GM12872 (cell line): ENCODE measurements around the gene PLEKHG4B.

Experiments used
- TF ChIP-seq, protein P1 (sequence below): IDR thresholded peaks from 3 replicates; pipeline ENCODE4 v1.5.1; 2011; ENCODE audit warnings: low read depth, mild to moderate bottlenecking, low read length, moderate library complexity; ENCODE audit not compliant: insufficient read depth

Gene PLEKHG4B

DNA sequence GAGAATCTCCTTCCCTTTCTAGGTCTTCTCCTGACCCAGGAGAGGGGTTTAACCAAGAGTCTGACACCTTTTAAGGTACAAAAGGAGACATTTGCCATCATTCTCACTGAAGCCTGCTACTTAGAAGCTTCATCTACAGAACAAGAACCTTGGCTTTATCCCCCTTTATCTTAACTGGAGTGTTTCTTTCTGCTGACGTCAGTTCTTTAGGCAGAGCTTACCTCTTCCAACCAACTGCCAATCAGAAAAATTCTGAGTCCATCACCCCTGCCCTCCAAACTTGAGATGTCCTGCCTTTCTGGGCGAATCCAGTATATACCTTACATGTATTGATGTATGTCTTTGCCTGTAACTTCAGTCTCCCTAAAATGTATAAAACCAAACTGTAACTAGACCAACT lies 37.2 kb downstream of the PLEKHG4B start:
- TF ChIP-seq, protein P1, sequence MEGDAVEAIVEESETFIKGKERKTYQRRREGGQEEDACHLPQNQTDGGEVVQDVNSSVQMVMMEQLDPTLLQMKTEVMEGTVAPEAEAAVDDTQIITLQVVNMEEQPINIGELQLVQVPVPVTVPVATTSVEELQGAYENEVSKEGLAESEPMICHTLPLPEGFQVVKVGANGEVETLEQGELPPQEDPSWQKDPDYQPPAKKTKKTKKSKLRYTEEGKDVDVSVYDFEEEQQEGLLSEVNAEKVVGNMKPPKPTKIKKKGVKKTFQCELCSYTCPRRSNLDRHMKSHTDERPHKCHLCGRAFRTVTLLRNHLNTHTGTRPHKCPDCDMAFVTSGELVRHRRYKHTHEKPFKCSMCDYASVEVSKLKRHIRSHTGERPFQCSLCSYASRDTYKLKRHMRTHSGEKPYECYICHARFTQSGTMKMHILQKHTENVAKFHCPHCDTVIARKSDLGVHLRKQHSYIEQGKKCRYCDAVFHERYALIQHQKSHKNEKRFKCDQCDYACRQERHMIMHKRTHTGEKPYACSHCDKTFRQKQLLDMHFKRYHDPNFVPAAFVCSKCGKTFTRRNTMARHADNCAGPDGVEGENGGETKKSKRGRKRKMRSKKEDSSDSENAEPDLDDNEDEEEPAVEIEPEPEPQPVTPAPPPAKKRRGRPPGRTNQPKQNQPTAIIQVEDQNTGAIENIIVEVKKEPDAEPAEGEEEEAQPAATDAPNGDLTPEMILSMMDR = no peak

DNA sequence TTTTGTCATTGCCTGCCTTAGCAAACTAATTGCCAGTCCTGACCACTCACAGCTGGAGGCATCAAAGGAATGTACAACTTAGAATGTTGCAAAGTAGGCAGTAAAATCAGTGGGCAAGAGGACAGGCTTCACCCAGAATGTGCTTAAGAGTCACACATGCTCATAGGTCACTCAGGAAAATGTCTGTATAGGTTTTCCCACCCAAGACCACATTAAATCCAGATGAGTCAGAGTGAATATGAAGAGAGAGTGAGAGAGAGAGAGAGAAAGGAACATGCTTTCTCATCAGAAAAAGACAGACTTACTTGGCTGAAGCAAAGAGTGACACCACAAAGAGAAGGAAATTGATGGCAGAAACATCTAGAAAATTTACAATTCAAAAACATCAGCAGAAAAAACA lies 37.9 kb downstream of the PLEKHG4B start:
- TF ChIP-seq, protein P1 = no peak

DNA sequence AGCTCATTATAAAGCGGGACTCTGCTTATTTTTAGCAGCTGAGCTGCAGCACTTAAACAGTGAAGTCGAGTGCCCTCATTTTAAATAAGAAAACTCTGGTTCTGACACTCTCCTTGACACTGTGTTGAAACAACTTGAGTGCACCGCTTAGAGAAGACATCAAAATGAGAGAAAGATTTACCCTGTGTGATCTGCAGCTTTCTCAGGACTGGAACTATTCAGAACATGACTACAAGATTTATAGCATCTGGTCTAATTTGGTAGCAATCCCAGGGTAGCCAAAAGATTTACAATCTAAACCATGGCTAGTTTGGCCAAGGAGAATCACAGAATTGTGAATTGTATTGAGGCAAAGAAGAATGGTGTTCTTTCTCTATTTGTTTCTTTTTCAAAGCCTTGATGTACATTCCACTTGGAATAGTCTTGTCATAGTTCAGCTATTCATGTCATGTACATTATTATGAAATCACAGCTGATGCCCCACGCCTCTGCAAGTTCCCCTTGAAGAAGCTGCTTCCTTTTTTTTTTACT lies 38.7 kb downstream of the PLEKHG4B start:
- TF ChIP-seq, protein P1 = no peak

DNA sequence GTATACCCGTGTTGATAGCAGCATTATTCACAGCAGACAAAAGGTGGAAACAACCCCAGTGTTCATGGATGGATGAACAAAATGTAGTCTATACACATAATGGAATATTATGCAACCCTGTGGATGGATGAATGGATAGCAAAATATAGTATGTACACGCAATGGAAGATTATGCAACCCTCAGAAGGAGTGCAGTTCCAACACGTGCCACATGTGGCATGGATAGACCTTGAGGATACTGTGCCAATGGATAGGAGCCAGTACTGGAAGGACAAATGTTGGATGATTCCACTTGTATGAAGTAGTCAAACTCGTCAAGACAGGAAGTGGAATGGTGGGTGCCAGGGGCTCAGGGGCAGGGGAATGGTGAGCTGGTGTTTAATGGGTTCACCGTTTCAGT lies 44.9 kb downstream of the PLEKHG4B start:
- TF ChIP-seq, protein P1 = no peak

DNA sequence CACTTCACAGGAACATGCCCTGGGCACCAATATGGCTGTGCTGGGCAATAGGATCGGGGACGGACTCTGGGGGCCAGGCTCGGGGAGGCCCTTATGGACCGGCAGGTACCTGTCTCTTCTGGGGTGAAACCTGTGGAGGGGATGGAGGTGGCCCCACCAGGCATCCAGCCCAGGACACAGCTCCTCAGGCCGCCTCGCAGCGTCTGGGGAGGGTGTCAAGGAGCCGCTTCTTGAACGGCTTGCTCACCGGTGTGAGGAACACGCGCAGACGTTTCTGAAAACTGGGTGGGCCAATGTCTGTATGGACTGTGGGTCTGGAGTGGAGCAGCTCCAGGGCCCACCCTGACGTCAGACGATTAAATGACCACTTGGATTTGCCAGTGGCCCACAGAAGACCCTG lies 45.8 kb downstream of the PLEKHG4B start:
- TF ChIP-seq, protein P1 = no peak

DNA sequence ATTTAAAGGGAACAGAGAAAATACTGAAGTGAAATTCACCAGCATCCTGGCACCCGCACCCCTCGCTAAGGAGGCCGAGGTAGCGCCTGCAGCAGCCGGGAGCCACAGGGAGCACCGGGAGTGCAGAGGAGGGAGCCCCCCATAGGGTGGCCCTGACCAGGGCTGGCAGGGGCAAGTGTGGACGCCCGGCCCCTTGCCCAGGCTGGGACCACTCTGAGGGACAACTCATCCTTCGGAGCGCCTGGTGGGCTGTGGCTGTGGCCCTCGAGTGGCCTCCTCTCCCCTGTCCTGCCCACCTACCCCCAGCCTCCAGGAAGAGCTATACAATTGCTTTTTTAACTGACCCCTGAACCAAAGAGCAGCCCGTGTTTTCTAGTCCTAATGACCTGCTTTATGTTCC lies 47.0 kb downstream of the PLEKHG4B start:
- TF ChIP-seq, protein P1 = no peak

DNA sequence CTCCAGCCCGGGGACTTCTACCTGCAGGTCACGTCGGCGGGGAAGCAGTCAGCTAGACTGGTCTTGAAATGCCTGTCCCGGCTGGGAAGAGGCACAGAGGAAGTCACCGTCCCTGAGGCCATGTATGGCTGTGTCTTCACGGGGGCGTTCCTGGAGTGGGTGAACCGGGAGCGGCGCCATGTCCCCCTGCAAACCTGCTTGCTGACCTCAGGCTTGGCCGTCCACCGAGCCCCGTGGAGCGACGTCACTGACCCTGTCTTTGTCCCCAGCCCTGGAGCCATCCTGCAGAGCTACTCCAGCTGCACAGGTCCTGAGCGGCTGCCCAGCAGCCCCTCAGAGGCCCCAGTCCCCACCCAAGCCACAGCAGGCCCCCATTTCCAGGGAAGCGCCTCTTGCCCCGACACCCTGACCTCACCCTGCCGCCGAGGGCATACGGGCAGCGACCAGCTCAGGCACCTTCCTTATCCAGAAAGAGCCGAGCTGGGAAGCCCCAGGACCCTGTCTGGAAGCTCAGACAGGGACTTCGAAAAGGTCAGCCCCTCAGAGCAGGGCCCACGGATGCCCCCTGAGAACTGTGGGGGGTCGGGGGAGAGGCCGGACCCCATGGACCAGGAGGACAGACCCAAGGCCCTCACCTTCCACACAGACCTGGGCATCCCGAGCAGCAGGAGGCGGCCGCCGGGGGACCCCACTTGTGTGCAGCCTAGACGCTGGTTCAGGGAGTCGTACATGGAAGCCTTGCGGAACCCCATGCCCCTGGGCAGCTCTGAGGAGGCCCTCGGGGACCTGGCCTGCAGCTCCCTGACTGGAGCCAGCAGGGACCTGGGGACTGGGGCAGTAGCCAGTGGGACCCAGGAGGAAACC lies 47.8 kb downstream of the PLEKHG4B start:
- TF ChIP-seq, protein P1 = no peak
